Activated T-cell treated with anti-CD3 and anti-CD28 coated beads, Interleukin-2, amount 50 U/mL, for 72 hours (primary cell): ENCODE measurements around the gene EPB41L1. TPM values are rescaled to one million over a fixed set of nuclear protein-coding genes. Genes with fewer than 3 reads are reported as not detected.
A peak's percentile ranks its signal among the peaks of the same experiment; 100 is the strongest.

Experiments used
- ATAC-seq, 2 donors: fragments of 150-1000 bp; cut with Tn5 transposase; replicated peaks in 1 of 2; 2 replicates each; pipeline ENCODE4 v1.10.0; 2021; ENCODE audit warnings: moderate library complexity in 2 of 2, mild to moderate bottlenecking in 1 of 2
- DNase-seq, 2 donors: peaks; one replicate each; pipeline ENCODE4 v3.0.0; 2021 to 2022; ENCODE audit warnings: mixed read lengths in 1 of 2
- H3K27ac Mint-ChIP-seq: one replicate; pipeline ENCODE4 v1.8.0; 2022; ENCODE audit warnings: mild to moderate bottlenecking, moderate library complexity, mixed read lengths
- H3K27me3 Mint-ChIP-seq: one replicate; pipeline ENCODE4 v1.8.0; 2022; ENCODE audit warnings: low read depth, mixed read lengths
- H3K36me3 Mint-ChIP-seq, 2 donors: one replicate each; pipeline ENCODE4 v1.8.0; 2022; ENCODE audit warnings: mixed read lengths in 2 of 2, mild to moderate bottlenecking in 1 of 2; ENCODE audit not compliant: insufficient read depth in 2 of 2
- H3K4me1 Mint-ChIP-seq: one replicate; pipeline ENCODE4 v1.8.0; 2022; ENCODE audit warnings: low read depth, mixed read lengths
- H3K4me3 Mint-ChIP-seq, 2 donors: one replicate each; pipeline ENCODE4 v1.8.0; 2022; ENCODE audit warnings: mild to moderate bottlenecking in 2 of 2, mixed read lengths in 2 of 2, moderate library complexity in 2 of 2
- H3K9me3 Mint-ChIP-seq, 2 donors: one replicate each; pipeline ENCODE4 v1.8.0; 2022; ENCODE audit warnings: mixed read lengths in 2 of 2
- total RNA-seq, 2 donors: library from RNA; stranded (reverse); gene quantifications; one replicate each; pipeline ENCODE4 v1.2.3, GENCODE V29; 2022

The EPB41L1 gene
- total RNA-seq, 2 donors from 2014 or later: 0.51 to 0.70 TPM

DNA sequence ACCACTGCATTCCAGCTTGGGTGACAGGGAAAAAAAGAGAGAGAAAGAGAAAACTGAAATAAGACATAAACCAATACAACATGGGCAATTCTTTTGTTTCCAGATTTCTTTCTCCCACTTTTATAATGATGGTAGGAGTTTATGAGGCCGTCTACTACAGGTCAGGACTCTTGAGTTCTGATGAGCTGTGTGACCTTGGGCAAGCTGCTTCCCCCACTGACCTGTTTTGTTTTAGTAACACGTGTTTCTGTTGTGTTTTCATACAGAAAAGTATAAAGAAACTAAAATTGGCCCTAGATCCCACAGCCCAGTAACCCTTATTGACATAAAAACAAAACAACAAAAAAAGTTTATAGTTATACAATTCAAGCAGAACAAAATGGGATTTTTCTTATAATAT, 58.8 kb downstream of the EPB41L1 start:
- Mint-ChIP-seq H3K36me3 (no peaks in the 10 kb centered on the region), H3K9me3 (no peaks in the 10 kb centered on the region), H3K4me1 (no peaks in the 10 kb centered on the region), H3K27ac (no peak overlapping the region), H3K4me3 (no peak overlapping the region), H3K27me3 (no peaks in the 10 kb centered on the region)
- no peak for DNase-seq
- ATAC-seq: no peak

DNA sequence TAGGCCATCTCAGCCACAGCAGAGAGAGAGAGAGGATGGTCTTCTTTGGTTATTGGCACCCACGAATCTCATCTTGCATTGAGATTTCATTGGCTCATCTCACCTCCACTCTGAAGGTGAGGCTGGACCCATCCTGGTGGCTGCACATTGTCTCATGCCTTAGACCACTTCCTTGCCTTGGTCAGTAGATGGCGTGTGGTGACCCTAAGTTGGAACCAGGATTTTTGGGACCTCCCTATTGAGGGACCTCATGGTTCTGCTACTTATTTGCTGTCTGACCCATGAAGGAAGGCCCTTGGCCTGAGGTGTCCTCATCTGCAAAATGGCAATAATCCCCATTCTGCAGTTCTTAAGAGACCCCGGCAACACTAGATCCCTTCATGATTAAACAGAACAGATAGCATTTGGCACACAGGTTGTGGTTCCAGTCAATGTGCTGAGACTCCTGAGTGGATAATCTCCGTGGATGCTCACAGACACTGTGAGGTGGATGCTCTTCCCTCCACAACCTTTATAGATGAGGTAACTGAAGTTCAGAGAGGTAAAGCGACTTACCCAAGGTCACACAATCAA, 60.2 kb downstream of the EPB41L1 start:
- no peak overlapping the region for H3K4me3 Mint-ChIP-seq
- DNase-seq (peak; percentile 6 to 22), ATAC-seq (peak; percentile 34 to 45)
- H3K9me3 Mint-ChIP-seq: no peaks in the 10 kb centered on the region
- H3K27ac Mint-ChIP-seq: no peak overlapping the region
- H3K36me3 Mint-ChIP-seq: no peaks in the 10 kb centered on the region
- no peaks in the 10 kb centered on the region for H3K27me3 Mint-ChIP-seq
- H3K4me1 Mint-ChIP-seq: no peaks in the 10 kb centered on the region

DNA sequence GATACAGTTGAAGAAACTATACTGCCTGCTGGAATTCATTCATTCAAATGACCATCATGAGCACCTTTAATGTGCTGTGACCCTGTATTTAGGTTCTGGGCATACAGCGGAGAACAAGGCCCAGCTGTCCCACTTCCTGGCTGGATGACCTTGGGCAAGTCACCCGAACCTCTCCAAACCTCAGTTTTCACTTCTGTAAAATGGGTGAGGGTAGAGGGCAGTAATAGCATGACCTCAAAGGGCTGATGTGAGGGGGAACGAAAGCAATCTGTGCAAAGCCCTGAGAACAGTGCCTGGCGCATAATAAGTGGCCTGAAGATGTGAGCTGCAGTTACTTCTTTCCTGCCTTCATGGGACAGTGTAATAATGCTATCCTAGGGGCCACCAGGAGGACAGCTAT, 61.2 kb downstream of the EPB41L1 start:
- no peaks in the 10 kb centered on the region for H3K4me1 Mint-ChIP-seq
- ATAC-seq (no peak), DNase-seq (no peak)
- H3K27me3 Mint-ChIP-seq: no peaks in the 10 kb centered on the region
- no peak overlapping the region for H3K27ac Mint-ChIP-seq
- no peak overlapping the region for H3K4me3 Mint-ChIP-seq
- no peaks in the 10 kb centered on the region for H3K9me3 Mint-ChIP-seq
- H3K36me3 Mint-ChIP-seq: no peaks in the 10 kb centered on the region

DNA sequence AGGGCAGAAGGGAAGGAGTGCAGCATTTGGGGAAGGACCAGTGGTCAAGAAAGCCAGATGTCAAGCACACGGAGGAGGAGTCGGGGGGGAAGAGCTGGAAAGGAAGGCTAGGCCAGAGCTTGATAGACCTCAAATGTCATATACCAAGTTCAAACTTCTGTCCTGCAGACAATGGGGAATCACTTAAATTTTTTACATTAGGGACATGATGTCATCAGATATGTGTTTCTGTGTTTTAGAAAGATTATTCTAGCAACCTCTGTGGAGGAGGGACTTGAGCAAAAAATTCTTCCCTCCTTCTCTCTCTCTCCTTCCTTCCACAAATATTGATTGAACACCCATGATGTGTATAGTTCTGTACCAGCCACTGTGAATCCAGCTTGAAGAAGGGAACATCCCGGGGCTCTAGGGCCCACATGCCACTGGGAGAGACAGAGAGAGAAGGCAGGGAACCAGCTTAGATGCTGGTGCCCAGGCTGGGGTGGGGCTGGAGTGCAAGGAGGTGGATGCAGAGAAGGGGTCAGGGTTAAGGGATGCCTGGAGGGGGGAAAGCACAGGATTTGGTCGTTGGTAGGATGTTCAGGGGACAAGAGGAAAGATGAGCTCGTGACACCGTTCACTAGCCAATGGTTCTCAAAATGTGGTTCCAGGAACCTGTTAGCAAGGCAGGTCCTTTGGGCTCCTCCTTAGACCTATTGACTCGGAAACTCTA, 61.9 kb downstream of the EPB41L1 start:
- Mint-ChIP-seq H3K36me3 (no peaks in the 10 kb centered on the region), H3K4me1 (no peaks in the 10 kb centered on the region), H3K9me3 (no peaks in the 10 kb centered on the region), H3K27ac (no peak overlapping the region), H3K27me3 (no peaks in the 10 kb centered on the region), H3K4me3 (no peak overlapping the region)
- ATAC-seq (no peak), DNase-seq (no peak)

DNA sequence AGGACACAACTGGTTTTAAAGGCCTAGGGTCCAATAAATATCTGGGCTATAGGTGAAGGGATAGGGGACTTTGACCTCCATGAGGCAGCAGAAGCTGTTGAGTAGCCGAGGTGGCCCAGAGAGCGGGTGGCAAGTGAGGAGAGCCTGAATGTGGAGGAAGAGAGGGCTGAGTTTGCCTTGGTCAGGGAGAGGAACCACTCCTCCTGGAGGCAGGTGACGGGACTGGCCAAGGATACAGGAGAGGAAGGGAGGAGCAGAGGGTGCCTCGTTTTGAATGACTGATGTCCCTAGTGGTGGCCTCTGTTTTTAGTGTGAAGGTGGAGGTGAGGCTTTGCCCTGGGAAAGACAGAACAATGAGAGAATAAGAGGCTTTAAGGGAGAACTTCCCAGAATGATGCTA, 62.7 kb downstream of the EPB41L1 start:
- Mint-ChIP-seq H3K36me3 (no peaks in the 10 kb centered on the region), H3K27me3 (no peaks in the 10 kb centered on the region), H3K4me3 (no peak overlapping the region), H3K27ac (no peak overlapping the region), H3K4me1 (no peaks in the 10 kb centered on the region), H3K9me3 (no peaks in the 10 kb centered on the region)
- no peak for ATAC-seq
- DNase-seq: no peak

DNA sequence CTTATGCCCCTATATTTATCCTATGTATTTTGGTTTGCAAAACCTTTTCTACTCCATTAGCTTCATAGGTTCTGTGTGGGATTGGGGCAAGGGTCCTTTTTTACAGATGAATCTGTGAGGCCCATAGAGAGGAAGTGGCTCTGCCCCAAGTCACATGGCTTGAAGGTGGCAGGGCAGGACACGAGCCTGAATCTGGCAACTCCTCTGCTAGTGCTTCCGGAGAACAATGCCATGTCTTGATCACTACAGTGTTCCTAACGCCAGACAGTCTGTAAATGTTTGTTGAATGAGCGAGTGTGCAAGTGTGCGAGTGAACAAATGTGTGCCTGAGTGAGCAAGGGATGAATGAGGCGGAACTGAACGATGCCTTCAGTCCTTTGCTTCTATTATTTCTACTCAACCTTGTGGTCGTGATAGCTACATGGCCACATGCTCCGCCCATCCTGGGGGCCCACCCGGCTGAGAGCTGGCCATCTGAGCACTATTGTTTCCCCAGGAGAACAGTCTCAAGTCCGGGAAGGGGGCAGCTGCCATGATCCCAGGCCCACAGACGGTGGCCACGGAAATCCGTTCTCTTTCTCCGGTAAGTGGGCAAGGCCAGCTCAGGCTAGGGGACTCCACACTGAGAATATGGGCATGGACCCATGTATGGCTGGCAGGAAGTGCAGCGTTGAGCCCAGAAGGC, 64.0 kb downstream of the EPB41L1 start:
- no peaks in the 10 kb centered on the region for H3K9me3 Mint-ChIP-seq
- H3K27me3 Mint-ChIP-seq: no peaks in the 10 kb centered on the region
- no peak overlapping the region for H3K27ac Mint-ChIP-seq
- no peak for DNase-seq
- ATAC-seq: no peak
- H3K36me3 Mint-ChIP-seq: no peaks in the 10 kb centered on the region
- H3K4me3 Mint-ChIP-seq: no peak overlapping the region
- H3K4me1 Mint-ChIP-seq: no peaks in the 10 kb centered on the region

DNA sequence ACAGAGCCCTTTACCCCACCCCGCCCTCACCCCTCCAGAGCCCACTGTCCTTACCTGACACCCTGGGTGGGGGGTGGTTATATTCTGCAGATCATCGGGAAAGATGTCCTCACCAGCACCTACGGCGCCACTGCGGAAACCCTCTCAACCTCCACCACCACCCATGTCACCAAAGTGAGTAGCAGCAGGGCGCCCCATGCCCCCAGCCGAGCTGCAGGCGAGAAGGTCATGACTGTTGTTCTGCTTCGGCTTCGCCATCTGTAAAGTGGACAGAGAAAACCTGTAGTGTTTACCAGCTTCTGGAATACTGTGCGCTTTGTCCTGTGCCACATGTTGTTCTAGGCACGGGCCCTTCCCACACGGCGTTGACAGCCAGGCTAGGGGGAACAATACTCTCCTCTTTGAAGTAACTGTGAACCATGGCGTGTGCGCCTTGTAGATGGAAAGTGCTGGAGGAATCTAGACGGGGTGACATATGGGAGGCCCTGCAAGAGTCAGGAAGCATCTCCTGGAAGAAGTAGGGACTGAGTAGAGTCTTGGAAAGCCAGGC, 65.2 kb downstream of the EPB41L1 start:
- ATAC-seq (no peak), DNase-seq (no peak)
- no peaks in the 10 kb centered on the region for H3K9me3 Mint-ChIP-seq
- H3K4me3 Mint-ChIP-seq: no peak overlapping the region
- no peaks in the 10 kb centered on the region for H3K4me1 Mint-ChIP-seq
- no peaks in the 10 kb centered on the region for H3K27me3 Mint-ChIP-seq
- no peaks in the 10 kb centered on the region for H3K36me3 Mint-ChIP-seq
- H3K27ac Mint-ChIP-seq: no peak overlapping the region

DNA sequence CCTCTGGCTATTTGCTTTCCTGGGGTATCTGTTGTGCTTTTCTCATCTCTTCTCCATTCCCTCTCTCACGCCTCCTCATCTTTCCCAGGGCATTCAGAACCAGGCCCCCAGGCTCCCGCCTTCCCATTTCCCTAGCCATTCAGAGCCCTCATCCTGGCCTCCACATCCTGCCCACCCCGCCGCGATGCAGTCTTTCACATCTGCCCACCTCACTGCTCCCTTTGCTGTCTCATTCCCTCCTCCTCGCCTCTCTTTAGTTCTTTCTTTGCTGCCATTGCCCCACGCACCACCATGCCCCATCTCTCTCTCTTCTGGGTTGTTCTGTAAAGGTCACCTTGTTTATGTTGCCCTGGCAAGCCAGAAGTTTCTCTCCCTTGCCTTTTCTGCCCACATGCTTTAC, 71.1 kb downstream of the EPB41L1 start:
- no peak overlapping the region for H3K4me3 Mint-ChIP-seq
- no peaks in the 10 kb centered on the region for H3K36me3 Mint-ChIP-seq
- peaks cover 6% of the 10 kb centered on the region for H3K4me1 Mint-ChIP-seq
- no peak for ATAC-seq
- no peaks in the 10 kb centered on the region for H3K9me3 Mint-ChIP-seq
- H3K27ac Mint-ChIP-seq: no peak overlapping the region
- H3K27me3 Mint-ChIP-seq: no peaks in the 10 kb centered on the region
- no peak for DNase-seq

DNA sequence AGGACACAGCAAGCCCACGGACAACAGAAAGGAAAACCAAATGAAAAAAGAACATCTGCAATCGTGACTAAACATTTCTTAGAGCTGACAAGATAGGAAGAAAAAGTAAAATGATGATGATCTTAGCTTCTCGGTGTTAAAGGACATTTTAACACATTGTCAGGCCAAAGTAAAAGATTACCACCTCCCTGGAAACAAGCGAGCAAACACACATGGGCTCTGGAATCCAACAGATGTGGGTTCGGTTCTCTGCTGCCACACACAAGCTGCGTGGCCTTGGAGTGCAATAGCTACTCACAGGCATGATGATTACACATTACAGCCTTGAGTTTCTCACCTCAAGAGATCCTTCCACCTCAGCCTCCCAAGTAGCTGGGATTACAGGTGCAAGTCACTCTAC, 74.2 kb downstream of the EPB41L1 start:
- no peaks in the 10 kb centered on the region for H3K36me3 Mint-ChIP-seq
- H3K4me1 Mint-ChIP-seq: peaks cover 6% of the 10 kb centered on the region
- ATAC-seq (peak in 1 of 2 donors; percentile 21), DNase-seq (no peak)
- H3K9me3 Mint-ChIP-seq: no peaks in the 10 kb centered on the region
- H3K27ac Mint-ChIP-seq: no peak overlapping the region
- no peaks in the 10 kb centered on the region for H3K27me3 Mint-ChIP-seq
- peak overlapping the region in 1 of 2 donors; percentile 33 for H3K4me3 Mint-ChIP-seq

DNA sequence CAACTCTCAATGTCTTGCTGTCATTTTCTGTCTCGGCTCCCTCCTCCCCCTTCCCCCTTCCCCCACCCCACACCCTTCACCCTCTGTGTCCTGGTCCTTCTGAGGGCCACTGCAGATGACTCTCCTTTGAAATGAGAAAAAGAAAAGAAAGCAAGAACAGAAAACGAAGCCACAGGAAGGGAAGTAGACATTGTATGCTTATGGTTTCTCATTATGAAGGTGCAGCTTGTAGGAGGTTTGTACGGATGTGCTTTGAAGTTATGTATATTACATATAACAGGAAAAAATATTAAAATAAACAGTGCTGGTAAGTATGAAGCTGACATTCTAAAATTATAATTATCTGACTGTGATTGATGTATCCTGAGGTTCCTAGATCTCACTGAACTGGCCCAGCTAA, 75.5 kb downstream of the EPB41L1 start:
- Mint-ChIP-seq H3K36me3 (no peaks in the 10 kb centered on the region), H3K27ac (no peak overlapping the region), H3K9me3 (no peaks in the 10 kb centered on the region), H3K4me1 (peaks cover 6% of the 10 kb centered on the region), H3K4me3 (peak overlapping the region in 1 of 2 donors; percentile 39), H3K27me3 (no peaks in the 10 kb centered on the region)
- ATAC-seq (peak; percentile 44), DNase-seq (no peak)

DNA sequence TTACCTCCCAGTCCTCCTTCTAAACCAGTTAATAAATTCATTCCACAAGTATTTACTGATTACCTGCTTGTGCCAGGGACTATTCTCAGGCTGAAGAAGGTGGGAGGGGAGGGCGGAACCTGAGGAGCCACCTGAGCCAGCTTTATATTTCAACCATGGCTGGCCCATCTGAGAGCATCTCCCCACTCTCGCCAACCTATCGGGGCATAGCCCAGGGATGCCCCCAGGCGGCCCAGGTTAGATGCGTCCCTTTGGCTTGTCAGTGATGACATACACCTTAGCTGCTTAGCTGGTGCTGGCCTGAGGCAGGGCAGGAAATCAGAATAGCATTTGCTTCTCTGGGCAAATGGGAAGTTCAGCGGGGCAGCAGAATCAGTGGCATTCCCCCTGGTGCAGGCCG, 76.8 kb downstream of the EPB41L1 start:
- H3K36me3 Mint-ChIP-seq: no peaks in the 10 kb centered on the region
- DNase-seq: no peak

DNA sequence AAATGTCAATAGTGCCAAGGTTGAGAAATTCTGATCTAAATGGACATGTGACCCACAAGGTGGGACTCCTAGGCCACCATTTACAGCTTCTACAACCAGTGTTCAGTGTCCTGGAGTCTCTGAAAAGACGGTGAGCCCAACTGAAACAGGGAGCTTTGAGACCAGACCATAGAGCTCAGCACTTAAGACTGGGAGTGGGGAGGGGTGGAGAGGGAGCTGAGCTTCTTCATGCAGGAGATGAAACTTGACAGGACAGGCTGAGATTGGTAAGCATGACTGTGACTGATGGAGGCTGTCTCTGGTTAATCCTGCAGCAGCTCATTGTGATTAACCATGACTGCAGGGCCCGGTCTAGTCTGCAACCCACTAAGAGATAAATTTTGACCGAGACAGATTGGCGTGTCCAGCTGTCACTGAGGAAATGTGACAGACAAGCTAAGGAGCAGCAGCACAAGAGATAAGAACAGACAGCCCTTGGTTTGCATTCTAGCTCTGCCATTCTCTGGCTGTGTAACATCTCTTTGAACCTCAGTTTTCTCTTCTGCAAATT, 80.3 kb downstream of the EPB41L1 start:
- no peak overlapping the region for H3K27ac Mint-ChIP-seq
- H3K9me3 Mint-ChIP-seq: no peaks in the 10 kb centered on the region
- no peak overlapping the region for H3K4me3 Mint-ChIP-seq

More for the DNA sequence above, 76.8 kb downstream of the EPB41L1 start:
- Mint-ChIP-seq H3K9me3 (no peaks in the 10 kb centered on the region), H3K27me3 (no peaks in the 10 kb centered on the region), H3K4me1 (peaks cover 6% of the 10 kb centered on the region), H3K4me3 (no peak overlapping the region), H3K27ac (no peak overlapping the region)
- ATAC-seq: no peak

More for the DNA sequence above, 80.3 kb downstream of the EPB41L1 start:
- DNase-seq (no peak), ATAC-seq (no peak)
- H3K36me3 Mint-ChIP-seq: no peaks in the 10 kb centered on the region
- peaks cover 27% of the 10 kb centered on the region for H3K4me1 Mint-ChIP-seq
- no peaks in the 10 kb centered on the region for H3K27me3 Mint-ChIP-seq
